Activated CD8-positive, alpha-beta memory T cell treated with anti-CD3 and anti-CD28 coated beads, Interleukin-2, amount 10 ng/mL, durations not matched to agents 7 days and 5 days (primary cell): ENCODE measurements around the gene PADI4. TPM values are rescaled to one million over a fixed set of nuclear protein-coding genes. Genes with fewer than 3 reads are reported as not detected.

Experiments used
- ATAC-seq: fragments of 150-1000 bp; cut with Tn5 transposase; one replicate; pipeline ENCODE4 v1.10.0; 2021; ENCODE audit warnings: moderate library complexity
- CTCF ChIA-PET: fragments of 350-600 bp; sonication (Branson Sonifier 250); formaldehyde crosslinking; loops from one replicate; lab custom pipeline; 2021; ENCODE audit warnings: antibody characterized with exemption; lab: Charles Lee
- DNase-seq: peaks from one replicate; pipeline ENCODE4 v3.0.0-alpha.2; 2020
- H3K27ac Mint-ChIP-seq: one replicate; pipeline ENCODE4 v1.8.0; 2021; ENCODE audit warnings: mild to moderate bottlenecking, mixed read lengths
- H3K27me3 Mint-ChIP-seq: one replicate; pipeline ENCODE4 v1.8.0; 2021; ENCODE audit warnings: mixed read lengths
- H3K36me3 Mint-ChIP-seq: one replicate; pipeline ENCODE4 v1.8.0; 2021; ENCODE audit warnings: mild to moderate bottlenecking, mixed read lengths
- H3K4me1 Mint-ChIP-seq: one replicate; pipeline ENCODE4 v1.8.0; 2021; ENCODE audit warnings: mixed read lengths
- H3K4me3 Mint-ChIP-seq: one replicate; pipeline ENCODE4 v1.8.0; 2021; ENCODE audit warnings: mild to moderate bottlenecking, moderate library complexity, mixed read lengths
- H3K9me3 Mint-ChIP-seq: one replicate; pipeline ENCODE4 v1.8.0; 2022; ENCODE audit warnings: low read depth, mixed read lengths
- total RNA-seq, 2 experiments: library from RNA; stranded (reverse); gene quantifications; one replicate each; pipeline ENCODE4 v1.2.3, GENCODE V29; 2021

The PADI4 gene
- total RNA-seq, 2 experiments from 2014 or later = 0.41 to 0.45 TPM

GRCh38 chr1:17370618-17371017 lies 62.6 kb downstream of the PADI4 start:
- Mint-ChIP-seq H3K4me1 (no peaks in the 10 kb centered on the region), H3K4me3 (no peak overlapping the region), H3K27me3 (peaks cover 13% of the 10 kb centered on the region), H3K36me3 (no peaks in the 10 kb centered on the region), H3K27ac (no peak overlapping the region), H3K9me3 (no peaks in the 10 kb centered on the region)
- CTCF ChIA-PET = interaction anchor here (1.0 kb wide), 1 partner anchor 124 kb away, joined by 3 read pairs; no protein-coding TSS in a partner anchor
- ATAC-seq (no peak), DNase-seq (no peak)

DNA sequence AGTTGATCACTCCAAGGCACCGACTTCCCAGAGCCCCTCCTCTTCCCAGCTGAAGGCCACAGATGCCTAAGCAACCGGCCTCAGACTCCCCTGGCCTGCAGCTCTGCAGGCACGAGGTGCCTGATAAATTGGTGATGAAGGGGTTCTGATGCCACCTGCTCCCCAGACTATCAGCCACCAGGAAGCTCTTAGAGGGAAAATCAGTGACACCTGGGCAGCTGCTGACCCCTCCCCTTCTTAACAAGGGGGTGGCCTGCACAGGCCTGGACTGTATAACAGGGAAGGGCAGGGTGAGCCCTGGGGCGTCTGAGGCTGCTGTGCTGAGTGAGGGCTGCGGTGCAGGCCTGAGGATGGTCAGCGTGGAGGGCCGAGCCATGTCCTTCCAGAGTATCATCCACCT lies 63.9 kb downstream of the PADI4 start, which contains the start of gene PADI6:
TSS of gene PADI6 (plus strand) at position 301 of the 400 bp plus-strand sequence. CDS start at position 351, 50 bp downstream.
- DNase-seq (no peak), ATAC-seq (no peak)
- CTCF ChIA-PET = no interaction called here
- no peaks in the 10 kb centered on the region for H3K4me1 Mint-ChIP-seq
- peaks cover 15% of the 10 kb centered on the region for H3K27me3 Mint-ChIP-seq
- H3K36me3 Mint-ChIP-seq = no peaks in the 10 kb centered on the region
- H3K27ac Mint-ChIP-seq = no peak within 1 kb of the TSS
- no peaks in the 10 kb centered on the region for H3K9me3 Mint-ChIP-seq
- no peak within 1 kb of the TSS for H3K4me3 Mint-ChIP-seq

DNA sequence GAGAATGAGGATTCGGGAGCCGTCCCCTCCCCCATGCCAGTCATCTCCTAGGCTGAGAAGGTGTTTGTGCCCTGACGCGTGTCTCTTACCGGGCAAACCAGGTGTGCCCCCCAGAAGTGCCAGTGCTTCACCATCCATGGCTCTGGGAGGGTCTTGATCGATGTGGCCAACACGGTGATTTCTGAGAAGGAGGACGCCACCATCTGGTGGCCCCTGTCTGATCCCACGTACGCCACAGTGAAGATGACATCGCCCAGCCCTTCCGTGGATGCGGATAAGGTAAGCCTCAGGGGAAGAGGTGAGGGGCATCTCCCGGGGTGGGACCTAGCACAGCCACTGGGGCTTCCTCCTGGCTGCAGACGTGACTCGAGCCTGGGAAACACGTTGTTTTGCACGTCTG lies 65.0 kb downstream of the PADI4 start:
- Mint-ChIP-seq H3K36me3 (no peaks in the 10 kb centered on the region), H3K4me1 (no peaks in the 10 kb centered on the region), H3K4me3 (no peak overlapping the region), H3K27ac (no peak overlapping the region), H3K9me3 (no peaks in the 10 kb centered on the region), H3K27me3 (peaks cover 19% of the 10 kb centered on the region)
- CTCF ChIA-PET = no interaction called here
- ATAC-seq (no peak), DNase-seq (no peak)

GRCh38 chr1:17375651-17376050 lies 67.7 kb downstream of the PADI4 start:
- H3K27me3 Mint-ChIP-seq = peaks cover 23% of the 10 kb centered on the region
- no peaks in the 10 kb centered on the region for H3K36me3 Mint-ChIP-seq
- CTCF ChIA-PET = no interaction called here
- no peaks in the 10 kb centered on the region for H3K4me1 Mint-ChIP-seq
- no peak for ATAC-seq
- H3K4me3 Mint-ChIP-seq = no peak overlapping the region
- no peak overlapping the region for H3K27ac Mint-ChIP-seq
- H3K9me3 Mint-ChIP-seq = no peaks in the 10 kb centered on the region
- DNase-seq = no peak

- Mint-ChIP-seq H3K4me1 (no peaks in the 10 kb centered on the region), H3K9me3 (no peaks in the 10 kb centered on the region), H3K4me3 (no peak overlapping the region), H3K27ac (no peak overlapping the region), H3K36me3 (no peaks in the 10 kb centered on the region), H3K27me3 (peaks cover 34% of the 10 kb centered on the region)
- ATAC-seq (no peak), DNase-seq (no peak)
- CTCF ChIA-PET = no interaction called here
Observed at GRCh38 chr1:17377325-17377953, 69.4 kb downstream of the PADI4 start.

DNA sequence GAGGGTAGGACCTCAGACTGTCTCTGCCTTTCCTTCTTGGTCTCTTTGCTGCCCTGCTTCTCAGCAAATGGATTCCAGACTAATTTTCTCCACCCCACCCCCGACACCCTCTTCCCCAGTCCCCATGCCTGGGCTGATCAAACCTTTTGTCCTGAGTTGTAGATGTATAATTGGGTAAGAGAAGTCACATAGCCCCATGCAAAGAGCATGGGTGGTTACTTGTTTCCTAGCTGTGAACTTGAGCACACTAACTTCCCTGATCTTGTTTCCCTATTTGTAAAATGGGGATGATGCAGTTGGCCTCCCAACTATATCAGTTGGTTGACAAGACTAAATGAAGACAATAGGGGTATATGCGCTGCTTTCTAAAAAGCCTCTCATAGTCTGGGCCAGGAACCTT lies 73.2 kb downstream of the PADI4 start:
- Mint-ChIP-seq H3K4me1 (no peaks in the 10 kb centered on the region), H3K36me3 (no peaks in the 10 kb centered on the region), H3K27ac (no peak overlapping the region), H3K4me3 (no peak overlapping the region), H3K9me3 (no peaks in the 10 kb centered on the region), H3K27me3 (peaks cover 40% of the 10 kb centered on the region)
- no peak for ATAC-seq
- CTCF ChIA-PET = no interaction called here
- DNase-seq = no peak

DNA sequence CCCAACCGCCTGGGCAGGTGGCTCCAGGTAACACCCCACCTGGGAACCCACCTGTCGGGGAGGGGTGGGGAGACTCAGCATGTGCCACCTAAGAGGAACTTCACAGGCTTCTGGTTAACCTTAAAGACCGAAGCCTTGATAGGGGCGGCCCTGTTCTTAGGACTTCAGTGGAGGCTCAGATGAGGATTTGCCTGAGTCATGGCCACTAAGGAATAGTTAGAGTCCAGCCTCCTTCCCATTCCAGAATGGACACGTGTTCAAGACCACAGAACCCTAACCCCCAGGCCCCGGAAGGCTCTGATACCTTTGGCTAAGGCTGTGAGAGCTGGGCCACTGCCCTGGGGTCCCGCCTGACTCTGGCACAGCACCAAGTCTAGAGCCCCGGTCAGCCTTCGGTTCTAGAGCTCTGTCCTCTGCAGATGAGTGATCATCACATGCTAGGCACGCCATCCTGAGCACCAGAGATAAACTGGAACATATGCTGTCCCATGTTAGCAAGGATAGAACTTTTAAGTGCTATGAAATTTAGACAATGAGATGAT lies 84.3 kb downstream of the PADI4 start:
- CTCF ChIA-PET = no interaction called here
- Mint-ChIP-seq H3K4me1 (peaks cover 7% of the 10 kb centered on the region), H3K27me3 (no peaks in the 10 kb centered on the region), H3K27ac (no peak overlapping the region), H3K4me3 (no peak overlapping the region), H3K9me3 (no peaks in the 10 kb centered on the region), H3K36me3 (no peaks in the 10 kb centered on the region)
- no peak for DNase-seq
- ATAC-seq = no peak

DNA sequence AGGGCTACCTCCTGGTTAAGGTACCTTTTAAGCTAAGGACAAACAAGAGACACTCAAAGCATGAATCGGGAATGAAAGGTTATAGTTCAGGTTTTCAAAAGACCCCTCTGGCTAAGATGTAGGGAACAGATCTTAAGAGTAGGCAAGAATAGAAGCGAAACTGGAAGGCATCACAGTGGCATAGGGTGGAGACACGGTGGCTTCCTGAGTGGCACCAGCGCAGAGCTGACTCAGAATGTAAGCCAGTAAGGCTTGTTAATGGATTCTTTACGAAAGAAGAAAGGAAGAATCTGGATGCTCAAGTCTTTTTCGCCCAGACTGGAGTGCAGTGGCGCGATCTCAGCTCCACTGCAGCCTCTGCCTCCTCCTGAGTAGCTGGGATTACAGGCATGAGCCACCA lies 85.2 kb downstream of the PADI4 start:
- CTCF ChIA-PET = no interaction called here
- peak; percentile 51 for ATAC-seq
- no peak for DNase-seq
- H3K36me3 Mint-ChIP-seq = no peaks in the 10 kb centered on the region
- no peak overlapping the region for H3K4me3 Mint-ChIP-seq
- H3K27ac Mint-ChIP-seq = no peak overlapping the region
- no peaks in the 10 kb centered on the region for H3K9me3 Mint-ChIP-seq
- no peaks in the 10 kb centered on the region for H3K27me3 Mint-ChIP-seq
- peaks cover 7% of the 10 kb centered on the region for H3K4me1 Mint-ChIP-seq

- ATAC-seq (no peak), DNase-seq (no peak)
- Mint-ChIP-seq H3K27me3 (no peaks in the 10 kb centered on the region), H3K4me1 (peaks cover 3% of the 10 kb centered on the region), H3K36me3 (no peaks in the 10 kb centered on the region), H3K9me3 (no peaks in the 10 kb centered on the region), H3K27ac (no peak overlapping the region), H3K4me3 (no peak overlapping the region)
- CTCF ChIA-PET = no interaction called here
Observed at GRCh38 chr1:17397910-17398695, 90.1 kb downstream of the PADI4 start.

- H3K4me1 Mint-ChIP-seq = no peaks in the 10 kb centered on the region
- no peaks in the 10 kb centered on the region for H3K36me3 Mint-ChIP-seq
- no peak for DNase-seq
- H3K4me3 Mint-ChIP-seq = no peak overlapping the region
- no peak for ATAC-seq
- no peak overlapping the region for H3K27ac Mint-ChIP-seq
- H3K9me3 Mint-ChIP-seq = no peaks in the 10 kb centered on the region
- CTCF ChIA-PET = no interaction called here
- H3K27me3 Mint-ChIP-seq = no peaks in the 10 kb centered on the region
Observed at GRCh38 chr1:17400725-17401341, 92.8 kb downstream of the PADI4 start.

DNA sequence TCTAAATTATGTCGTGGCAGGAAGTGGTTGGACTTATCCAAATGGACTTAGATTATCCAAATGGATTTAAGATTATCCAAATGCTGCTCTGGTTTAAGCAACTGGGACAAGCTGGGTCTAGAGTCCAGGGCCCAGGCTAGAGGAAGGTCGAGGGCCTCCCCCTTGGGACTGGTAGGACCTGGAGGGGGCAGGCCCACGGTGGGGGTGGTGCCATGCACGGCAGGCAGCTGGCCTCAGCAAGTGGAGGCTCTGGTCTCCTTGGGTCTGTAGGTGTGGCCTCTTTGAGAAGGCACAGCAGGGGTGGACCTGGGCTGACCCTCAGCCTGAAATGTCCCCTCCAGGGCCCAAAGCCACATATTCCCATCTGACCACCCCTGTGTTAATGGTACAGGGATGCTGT lies 93.8 kb downstream of the PADI4 start:
- H3K36me3 Mint-ChIP-seq = peaks cover 1% of the 10 kb centered on the region
- no peaks in the 10 kb centered on the region for H3K4me1 Mint-ChIP-seq
- H3K27me3 Mint-ChIP-seq = no peaks in the 10 kb centered on the region
- ATAC-seq = no peak
- H3K9me3 Mint-ChIP-seq = no peaks in the 10 kb centered on the region
- H3K4me3 Mint-ChIP-seq = no peak overlapping the region
- DNase-seq = no peak
- H3K27ac Mint-ChIP-seq = no peak overlapping the region
- CTCF ChIA-PET = interaction anchor here (1.3 kb wide), 1 partner anchor 17 kb away, joined by 4 read pairs; no protein-coding TSS in a partner anchor

GRCh38 chr1:17403081-17403480 lies 95.1 kb downstream of the PADI4 start:
- ATAC-seq (no peak), DNase-seq (no peak)
- CTCF ChIA-PET = no interaction called here
- no peaks in the 10 kb centered on the region for H3K4me1 Mint-ChIP-seq
- no peaks in the 10 kb centered on the region for H3K27me3 Mint-ChIP-seq
- peaks cover 7% of the 10 kb centered on the region for H3K36me3 Mint-ChIP-seq
- H3K27ac Mint-ChIP-seq = no peak overlapping the region
- H3K9me3 Mint-ChIP-seq = no peaks in the 10 kb centered on the region
- H3K4me3 Mint-ChIP-seq = no peak overlapping the region

GRCh38 chr1:17404034-17404684 lies 96.2 kb downstream of the PADI4 start:
- Mint-ChIP-seq H3K36me3 (peaks cover 17% of the 10 kb centered on the region), H3K4me3 (no peak overlapping the region), H3K9me3 (no peaks in the 10 kb centered on the region), H3K4me1 (no peaks in the 10 kb centered on the region), H3K27ac (no peak overlapping the region), H3K27me3 (no peaks in the 10 kb centered on the region)
- ATAC-seq (no peak), DNase-seq (no peak)
- CTCF ChIA-PET = no interaction called here
